ENCODE results near the gene CIPC.

DNA sequence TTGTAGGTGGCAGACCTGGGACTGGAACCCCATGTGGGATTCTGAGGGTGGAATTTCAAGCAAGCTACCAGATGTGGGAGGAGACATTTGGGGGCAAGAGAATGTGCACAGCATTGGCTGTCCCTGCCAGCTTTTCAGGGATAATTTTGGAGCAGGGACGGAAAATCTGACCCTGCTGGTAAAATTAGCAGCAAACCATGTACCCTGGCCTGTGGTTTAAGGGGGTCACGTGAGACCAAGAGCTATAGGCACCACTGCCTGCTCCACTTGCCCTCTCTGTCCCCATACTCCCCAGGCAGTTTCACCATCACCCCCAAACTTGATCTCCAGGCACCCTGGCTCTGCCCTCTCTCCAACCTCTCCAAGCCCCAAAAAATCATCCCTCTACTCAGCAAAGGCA is 57.0 kb downstream of the CIPC start:
- TF ChIP-seq POLR2A (IDR thresholded peaks at IDR 0.05; ENCODE audit: borderline replicate concordance, extremely low read depth, insufficient read depth, insufficient read length), result no peak
- no peak for TF ChIP-seq MAX (IDR thresholded peaks at IDR 0.05)
- TF ChIP-seq SIN3A (IDR thresholded peaks at IDR 0.05; ENCODE audit: low read depth), result no peak
- no peak for TF ChIP-seq CTCF (IDR thresholded peaks at IDR 0.05 in 2 of 3, conservative IDR thresholded peaks at IDR 0.05 in 1 of 3; ENCODE audit: borderline replicate concordance in 1 of 3, insufficient read depth in 1 of 3, low read depth in 2 of 3, low read length in 2 of 3)
- TF ChIP-seq JUND (IDR thresholded peaks at IDR 0.05), result no peak
- TF ChIP-seq, protein P1, sequence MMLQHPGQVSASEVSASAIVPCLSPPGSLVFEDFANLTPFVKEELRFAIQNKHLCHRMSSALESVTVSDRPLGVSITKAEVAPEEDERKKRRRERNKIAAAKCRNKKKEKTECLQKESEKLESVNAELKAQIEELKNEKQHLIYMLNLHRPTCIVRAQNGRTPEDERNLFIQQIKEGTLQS (IDR thresholded peaks at IDR 0.05), result no peak
- TF ChIP-seq YY1 (IDR thresholded peaks at IDR 0.05; ENCODE audit: extremely low read depth, insufficient replicate concordance, low read depth, low read length), result no peak
- no peak for TF ChIP-seq SRF (IDR thresholded peaks at IDR 0.05; ENCODE audit: low read depth)
- no peak for TF ChIP-seq POLR2AphosphoS5 (IDR thresholded peaks at IDR 0.05; ENCODE audit: low read depth, low read length)
- no peak for TF ChIP-seq ZNF274 (IDR thresholded peaks at IDR 0.05; ENCODE audit: low read depth, low read length)
